GM12864 (cell line): ENCODE measurements around the gene KIAA0930.

Experiments used
- DNase-seq: peaks from one replicate; pipeline ENCODE4 v3.0.0-alpha.2; 2011; ENCODE audit warnings: low read depth
- H3K4me3 ChIP-seq: 2 replicates; pipeline ENCODE4 v1.5.1; 2011; ENCODE audit warnings: mild to moderate bottlenecking, low read depth, low read length, control low read depth
- CTCF ChIP-seq: IDR thresholded peaks from 2 replicates; pipeline ENCODE4 v1.5.1; 2011; ENCODE audit warnings: low read depth, mild to moderate bottlenecking, moderate library complexity, low read length, control low read depth, inconsistent platforms; ENCODE audit errors: missing control alignments

The KIAA0930 gene

DNA sequence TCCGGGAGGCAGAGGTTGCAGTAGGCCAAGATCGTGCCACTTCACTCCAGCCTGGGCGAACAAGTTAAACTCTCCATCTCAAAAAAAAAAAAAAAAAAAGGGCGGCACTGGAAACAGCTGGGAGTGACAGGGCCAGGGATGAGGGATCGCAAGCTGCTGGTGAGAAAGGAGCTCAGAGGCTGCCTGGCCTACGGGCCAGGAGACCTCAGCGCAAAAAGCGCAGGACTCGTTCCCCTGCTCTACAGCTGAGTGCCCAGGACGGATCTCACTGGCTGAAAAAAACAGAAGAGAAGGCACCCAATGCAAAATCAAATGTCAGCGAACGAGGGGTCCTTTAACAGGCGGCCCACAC lies 77.6 kb downstream of the KIAA0930 start:
- peak overlapping the region; percentile 84 for H3K4me3 ChIP-seq
- TF ChIP-seq CTCF, result no peak
- no peak for DNase-seq

DNA sequence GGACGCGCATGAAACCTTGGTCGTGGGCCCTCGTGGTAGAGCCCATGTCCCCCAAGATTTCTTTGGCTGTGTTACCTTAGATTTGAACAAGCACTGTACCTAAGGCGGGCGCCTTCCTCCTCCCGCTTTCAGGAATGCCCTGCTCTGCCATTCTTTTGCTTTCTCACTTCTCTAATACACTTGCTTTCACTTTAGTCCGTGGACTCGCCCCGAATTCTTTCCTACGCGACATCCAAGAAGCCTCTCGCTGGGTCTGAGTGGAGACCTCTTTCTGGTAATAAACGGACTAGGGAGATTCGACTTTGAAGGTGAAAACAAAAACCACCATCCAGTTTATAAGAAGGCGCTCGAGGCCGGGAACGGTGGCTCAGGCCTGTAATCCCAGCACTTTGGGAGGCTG lies 78.2 kb downstream of the KIAA0930 start:
- peak overlapping the region; percentile 84 for H3K4me3 ChIP-seq
- no peak for DNase-seq
- TF ChIP-seq CTCF, result no peak

GRCh38 chr22:45159652-45160462 lies 80.8 kb downstream of the KIAA0930 start:
- TF ChIP-seq CTCF, result no peak
- DNase-seq, result no peak

DNA sequence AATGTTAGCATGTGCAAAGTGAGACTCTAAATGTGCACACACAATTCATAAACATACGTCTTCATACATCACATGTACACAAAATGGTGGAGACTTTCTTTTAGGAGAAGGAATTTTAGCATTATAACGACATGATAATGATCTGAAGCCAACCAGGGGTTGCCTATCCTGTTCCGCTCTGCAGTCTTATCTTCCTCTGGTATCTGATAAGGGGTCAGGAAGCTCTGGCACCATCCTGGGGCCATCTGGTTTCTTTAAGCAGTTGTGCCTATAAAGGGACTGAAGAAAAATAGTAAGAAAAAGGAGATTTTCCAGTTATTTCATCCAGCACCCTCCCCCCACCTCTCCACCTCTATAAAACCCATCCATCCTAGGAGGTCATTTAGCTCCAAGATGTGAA lies 82.8 kb downstream of the KIAA0930 start:
- TF ChIP-seq CTCF, result no peak
- DNase-seq, result no peak
- H3K4me3 ChIP-seq, result no peak overlapping the region

More at GRCh38 chr22:45159652-45160462, 80.8 kb downstream of the KIAA0930 start:
- no peak overlapping the region for H3K4me3 ChIP-seq

DNA sequence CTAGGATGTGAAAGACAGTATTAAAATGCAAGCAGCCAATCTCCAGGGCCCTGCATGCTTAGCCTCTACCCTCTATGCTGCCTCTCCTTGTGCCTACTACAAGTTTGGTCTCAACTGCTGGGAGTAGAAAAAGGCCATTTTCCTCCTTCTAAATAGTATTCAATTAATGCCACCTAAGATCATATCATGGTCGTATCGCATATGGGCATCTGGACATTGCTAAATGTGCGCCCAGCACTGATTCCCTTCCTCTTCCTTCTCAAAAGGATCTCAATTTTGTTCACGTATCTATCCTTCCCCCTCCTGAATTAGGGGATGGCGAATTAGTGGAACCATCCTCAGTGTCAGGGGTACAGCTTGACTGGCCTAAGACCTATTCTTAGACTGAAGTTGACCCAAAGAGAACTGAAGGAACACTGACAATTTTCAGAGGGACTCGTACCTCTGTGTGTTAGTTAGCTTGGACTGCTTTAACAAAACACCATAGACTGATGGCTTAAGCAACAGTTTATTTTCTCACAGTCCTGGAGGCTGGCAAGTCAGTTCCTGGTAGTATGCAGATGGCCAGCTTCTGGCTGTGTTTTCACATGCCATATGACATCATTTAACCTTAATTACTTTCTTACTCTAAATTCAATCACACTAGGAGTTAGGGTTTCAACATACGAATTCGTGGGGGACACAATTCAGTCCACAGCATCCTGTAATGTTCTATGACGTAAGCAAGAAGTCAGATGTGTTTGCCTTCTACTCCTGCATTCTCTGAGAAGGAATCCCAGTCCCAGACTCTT lies 85.4 kb downstream of the KIAA0930 start:
- no peak for TF ChIP-seq CTCF
- DNase-seq, result no peak

DNA sequence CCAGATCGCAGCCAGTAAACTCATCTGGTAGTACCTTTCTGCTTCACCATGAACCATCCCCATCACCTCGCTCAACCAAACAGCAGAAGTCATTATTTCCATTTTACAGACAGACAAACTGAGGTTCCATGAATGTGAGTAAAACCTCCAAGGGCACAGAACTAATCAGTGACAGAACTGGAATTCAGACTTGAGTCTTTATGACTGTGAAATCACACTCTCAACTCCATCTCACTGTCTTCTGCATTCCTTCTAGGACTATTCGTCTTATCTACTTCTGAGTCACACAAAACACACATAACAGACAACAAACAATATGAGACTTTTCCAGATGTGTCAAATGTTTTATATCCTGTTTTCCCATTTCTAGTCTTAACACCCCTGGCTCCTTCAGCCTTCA lies 86.3 kb downstream of the KIAA0930 start:
- DNase-seq, result no peak
- no peak overlapping the region for H3K4me3 ChIP-seq
- no peak for TF ChIP-seq CTCF

More for the DNA sequence above, 85.4 kb downstream of the KIAA0930 start:
- no peak overlapping the region for H3K4me3 ChIP-seq
